K562 (cell line): ENCODE measurements around the gene MDM4. TPM values are rescaled to one million over a fixed set of nuclear protein-coding genes. Genes with fewer than 3 reads are reported as not detected.

Source experiments
- FOXK2 ChIP-seq, 2 experiments: fragments of 450-650 bp; IDR thresholded peaks in 1 of 2; conservative IDR thresholded peaks in 1 of 2; 2 replicates each; pipeline ENCODE4 v1.6.1; 2016; ENCODE audit warnings: low read depth in 2 of 2, mild to moderate bottlenecking in 1 of 2
- FOXP4 ChIP-seq: sonication (generic); formaldehyde crosslinking; IDR thresholded peaks from 2 replicates; pipeline ENCODE4 v1.8.0; 2022; ENCODE audit warnings: mild to moderate bottlenecking, missing genetic modification reagents, borderline replicate concordance
- GABPB1 ChIP-seq: sonication (generic); formaldehyde crosslinking; IDR thresholded peaks from 2 replicates; pipeline ENCODE4 v1.8.0; 2022; ENCODE audit warnings: mild to moderate bottlenecking, missing genetic modification reagents
- GTF3C2 ChIP-seq: IDR thresholded peaks from 3 replicates; pipeline ENCODE4 v1.6.1; 2011; ENCODE audit warnings: borderline replicate concordance, mild to moderate bottlenecking, moderate library complexity; ENCODE audit not compliant: insufficient read length; ENCODE audit errors: extremely low read depth
- MTF1 ChIP-seq: fragments of 250-450 bp; sonication (Bioruptor Pico); IDR thresholded peaks from 2 replicates; pipeline ENCODE4 v1.9.0; 2021; ENCODE audit warnings: moderate library complexity, mild to moderate bottlenecking, inconsistent platforms, borderline replicate concordance
- NFIC ChIP-seq: fragments of 450-650 bp; IDR thresholded peaks from 2 replicates; pipeline ENCODE4 v1.6.1; 2017; ENCODE audit warnings: mild to moderate bottlenecking, inconsistent platforms
- SAFB ChIP-seq: fragments of 200-400 bp; formaldehyde crosslinking; IDR thresholded peaks from 2 replicates; pipeline ENCODE4 v1.6.1; 2017; ENCODE audit warnings: low read depth, low read length, borderline replicate concordance
- SMARCB1 ChIP-seq: IDR thresholded peaks from 2 replicates; pipeline ENCODE4 v1.6.1; 2011; ENCODE audit warnings: improper control_type of control experiment, low read depth; ENCODE audit not compliant: insufficient read length
- SREBF1 ChIP-seq: fragments of 150-350 bp; IDR thresholded peaks from 2 replicates; pipeline ENCODE4 v1.6.1; 2014; ENCODE audit warnings: antibody characterized with exemption, low read depth, low read length, borderline replicate concordance
- STAT6 ChIP-seq: sonication (generic); formaldehyde crosslinking; IDR thresholded peaks from 2 replicates; pipeline ENCODE4 v1.8.1; 2023; ENCODE audit warnings: mild to moderate bottlenecking, missing genetic modification reagents
- TEAD2 ChIP-seq: fragments of 450-650 bp; IDR thresholded peaks from 2 replicates; pipeline ENCODE4 v1.6.1; 2016; ENCODE audit warnings: missing genetic modification characterization, control low read depth, missing compliant biosample characterization
- ZNF175 ChIP-seq: fragments of 200-800 bp; sonication (Bioruptor generic); IDR thresholded peaks from 2 replicates; pipeline ENCODE4 v1.6.1; 2016; ENCODE audit warnings: low read depth, mild to moderate bottlenecking, missing genetic modification characterization, missing compliant biosample characterization
- ZNF584 ChIP-seq: fragments of 200-800 bp; sonication (Bioruptor generic); IDR thresholded peaks from 2 replicates; pipeline ENCODE4 v1.6.1; 2016; ENCODE audit warnings: low read depth, mild to moderate bottlenecking, missing genetic modification characterization, missing compliant biosample characterization
- polyA plus RNA-seq, 8 experiments: library from polyadenylated mRNA; depleted of rRNA in 4 of 8; stranded (reverse) in 5 of 8; unstranded in 3 of 8; fragments of >200 nt; fragmentation: Nextera tagmentation in 2 of 8; fragmentation: Illumina TruSeq in 1 of 8; extraction: Ambion mirVana in 2 of 8; extraction: Trizol in 1 of 8; gene quantifications; 2 replicates each; pipeline versions ENCODE4 v1.2.1 to v1.2.3, GENCODE V29; 2011 to 2014; ENCODE audit warnings: inconsistent platforms in 1 of 8, missing spikeins in 1 of 8
- total RNA-seq, 7 experiments: library from RNA; depleted of rRNA in 6 of 7; stranded (reverse); fragments of >200 nt in 6 of 7; fragmentation: Illumina TruSeq in 2 of 7; extraction: Trizol in 2 of 7; gene quantifications; 2 replicates each; pipeline versions ENCODE4 v1.2.1 to v1.2.3, GENCODE V29; 2011 to 2021; ENCODE audit warnings: low replicate concordance in 1 of 7
- TF ChIP-seq, protein P1 (sequence below): fragments of 250-450 bp; sonication (Bioruptor Pico); IDR thresholded peaks from 2 replicates; pipeline ENCODE4 v1.4.0; 2020; ENCODE audit warnings: mild to moderate bottlenecking
- TF ChIP-seq, protein P2 (sequence below): IDR thresholded peaks from 2 replicates; pipeline ENCODE4 v1.6.1; 2014; ENCODE audit warnings: antibody characterized with exemption

Gene MDM4
- total and polyA plus RNA-seq, 9 of the 15 experiments (the other 6 are each of a cell fraction or from before 2014, with no cell fraction given) = 3.3 to 61.7 (median 21.2) TPM

- TF ChIP-seq, protein P1, sequence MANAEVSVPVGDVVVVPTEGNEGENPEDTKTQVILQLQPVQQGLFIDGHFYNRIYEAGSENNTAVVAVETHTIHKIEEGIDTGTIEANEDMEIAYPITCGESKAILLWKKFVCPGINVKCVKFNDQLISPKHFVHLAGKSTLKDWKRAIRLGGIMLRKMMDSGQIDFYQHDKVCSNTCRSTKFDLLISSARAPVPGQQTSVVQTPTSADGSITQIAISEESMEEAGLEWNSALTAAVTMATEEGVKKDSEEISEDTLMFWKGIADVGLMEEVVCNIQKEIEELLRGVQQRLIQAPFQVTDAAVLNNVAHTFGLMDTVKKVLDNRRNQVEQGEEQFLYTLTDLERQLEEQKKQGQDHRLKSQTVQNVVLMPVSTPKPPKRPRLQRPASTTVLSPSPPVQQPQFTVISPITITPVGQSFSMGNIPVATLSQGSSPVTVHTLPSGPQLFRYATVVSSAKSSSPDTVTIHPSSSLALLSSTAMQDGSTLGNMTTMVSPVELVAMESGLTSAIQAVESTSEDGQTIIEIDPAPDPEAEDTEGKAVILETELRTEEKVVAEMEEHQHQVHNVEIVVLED (CRISPR knock-in tag) = no peak
- TF ChIP-seq SAFB (no peak), MTF1 (CRISPR knock-in tag) (no peak), FOXK2 (conservative IDR thresholded peaks at IDR 0.05 in 1 of 2, IDR thresholded peaks at IDR 0.05 in 1 of 2; ENCODE audit: low read depth in 2 of 2) (no peak), ZNF584 (CRISPR knock-in tag) (0 out of 2 replicates have a peak, but pooled peaks have one; percentile 52), STAT6 (no peak), FOXP4 (CRISPR knock-in tag) (no peak), GTF3C2 (no peak), ZNF175 (CRISPR knock-in tag) (0 out of 2 replicates have a peak, but pooled peaks have one; percentile 23), SREBF1 (no peak), NFIC (no peak), TEAD2 (tag) (no peak), GABPB1 (no peak), SMARCB1 (no peak)
- TF ChIP-seq, protein P2, sequence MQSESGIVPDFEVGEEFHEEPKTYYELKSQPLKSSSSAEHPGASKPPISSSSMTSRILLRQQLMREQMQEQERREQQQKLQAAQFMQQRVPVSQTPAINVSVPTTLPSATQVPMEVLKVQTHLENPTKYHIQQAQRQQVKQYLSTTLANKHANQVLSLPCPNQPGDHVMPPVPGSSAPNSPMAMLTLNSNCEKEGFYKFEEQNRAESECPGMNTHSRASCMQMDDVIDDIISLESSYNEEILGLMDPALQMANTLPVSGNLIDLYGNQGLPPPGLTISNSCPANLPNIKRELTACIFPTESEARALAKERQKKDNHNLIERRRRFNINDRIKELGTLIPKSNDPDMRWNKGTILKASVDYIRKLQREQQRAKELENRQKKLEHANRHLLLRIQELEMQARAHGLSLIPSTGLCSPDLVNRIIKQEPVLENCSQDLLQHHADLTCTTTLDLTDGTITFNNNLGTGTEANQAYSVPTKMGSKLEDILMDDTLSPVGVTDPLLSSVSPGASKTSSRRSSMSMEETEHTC = no peak
Observed at GRCh38 chr1:204468766-204469302, 47.4 kb upstream of the MDM4 start (continued).
